DND-41 (cell line): ENCODE measurements around the gene MICAL3.

Experiments used
- ATAC-seq: fragments of 200-7000 bp; cut with Tn5 transposase; 3 replicates; pipeline ENCODE4 v1.9.1; 2021; ENCODE audit warnings: low read depth; ENCODE audit not compliant: insufficient read depth
- DNase-seq: peaks from one replicate; pipeline ENCODE4 v3.0.0-alpha.2; 2020
- H2AFZ ChIP-seq: 2 replicates; pipeline ENCODE4 v1.6.0; 2012; ENCODE audit warnings: low read depth, low read length
- H3K27ac ChIP-seq: 2 replicates; pipeline ENCODE4 v1.5.1; 2012; ENCODE audit warnings: low read length, inconsistent platforms
- H3K27me3 ChIP-seq: fragments of 200-600 bp; sonication (generic); 2 replicates; pipeline ENCODE4 v1.6.0; 2012; ENCODE audit warnings: low read length, mild to moderate bottlenecking, inconsistent platforms; ENCODE audit not compliant: insufficient read depth, poor library complexity
- H3K36me3 ChIP-seq: 2 replicates; pipeline ENCODE4 v1.5.1; 2012; ENCODE audit warnings: low read length, inconsistent platforms; ENCODE audit not compliant: insufficient read depth
- H3K4me1 ChIP-seq: 2 replicates; pipeline ENCODE4 v1.5.1; 2012; ENCODE audit warnings: mild to moderate bottlenecking, low read length; ENCODE audit not compliant: insufficient read depth
- H3K4me2 ChIP-seq: 2 replicates; pipeline ENCODE4 v1.6.0; 2012; ENCODE audit warnings: mild to moderate bottlenecking, moderate library complexity, low read length, inconsistent platforms; ENCODE audit not compliant: insufficient read depth
- H3K4me3 ChIP-seq, 2 experiments: fragments of 200-600 bp in 1 of 2; shearing (Covaris generic) in 1 of 2; 2 replicates each; pipeline ENCODE4 v1.5.1; 2012 to 2016; ENCODE audit warnings: inconsistent platforms in 2 of 2, low read length in 2 of 2, mild to moderate bottlenecking in 2 of 2, low read depth in 1 of 2, moderate library complexity in 1 of 2
- H3K79me2 ChIP-seq: 2 replicates; pipeline ENCODE4 v1.6.0; 2012; ENCODE audit warnings: low read length, inconsistent platforms; ENCODE audit not compliant: insufficient read depth
- H3K9ac ChIP-seq: 2 replicates; pipeline ENCODE4 v1.6.0; 2012; ENCODE audit warnings: low read depth, mild to moderate bottlenecking, inconsistent platforms, low read length, moderate library complexity
- H3K9me3 ChIP-seq: 2 replicates; pipeline ENCODE4 v1.5.1; 2012; ENCODE audit warnings: low read length, moderate library complexity, mild to moderate bottlenecking, inconsistent platforms; ENCODE audit not compliant: insufficient read depth, severe bottlenecking
- H4K20me1 ChIP-seq: 2 replicates; pipeline ENCODE4 v1.6.0; 2012; ENCODE audit warnings: low read length; ENCODE audit not compliant: insufficient read depth
- EZH2 ChIP-seq: IDR thresholded peaks from 3 replicates; pipeline ENCODE4 v1.6.1; 2012; ENCODE audit warnings: borderline replicate concordance, low read depth, mild to moderate bottlenecking, moderate library complexity, low read length, inconsistent platforms; ENCODE audit not compliant: severe bottlenecking
- TF ChIP-seq, protein P1 (sequence below): IDR thresholded peaks from 2 replicates; pipeline ENCODE4 v1.5.1; 2012; ENCODE audit warnings: borderline replicate concordance, low read length, moderate library complexity, mild to moderate bottlenecking; ENCODE audit not compliant: poor library complexity, severe bottlenecking; ENCODE audit errors: extremely low read depth

MICAL3 gene

DNA sequence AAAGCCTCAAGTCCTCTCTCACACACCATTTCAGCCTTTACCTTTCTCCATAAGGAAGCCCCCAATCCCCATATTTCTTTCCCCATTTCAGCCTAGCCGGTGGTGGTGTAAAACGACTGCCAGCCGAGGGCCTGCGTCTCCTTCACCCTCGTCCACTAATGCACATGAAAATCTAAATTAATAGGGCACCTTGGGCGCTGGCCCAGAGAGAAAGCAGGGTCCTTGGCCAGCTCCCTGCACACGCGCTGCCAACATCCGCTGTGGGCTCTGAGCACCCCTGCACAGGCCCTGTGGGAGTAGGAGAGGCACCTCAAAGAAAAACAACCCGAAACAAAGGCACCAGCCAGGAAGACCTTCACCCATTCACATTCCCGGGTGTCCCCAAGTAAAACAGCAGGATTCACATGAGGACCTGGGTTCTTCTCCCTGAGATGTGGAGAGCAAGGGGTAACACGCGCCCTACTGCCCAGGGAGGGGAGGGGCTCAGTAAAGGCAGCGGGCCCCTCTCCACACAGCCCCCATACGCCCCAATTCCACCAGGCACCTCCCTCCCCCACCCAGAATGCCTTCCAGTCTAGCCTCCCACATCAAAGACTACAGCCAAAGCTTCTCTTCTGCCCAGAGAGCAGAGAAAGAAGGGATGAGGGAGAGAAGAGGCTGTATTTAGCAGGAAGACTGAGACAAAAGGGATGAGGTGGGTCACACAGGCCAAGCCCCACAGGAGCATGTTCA lies 79.0 kb downstream of the MICAL3 start:
- H3K27me3 ChIP-seq, result no peaks in the 10 kb centered on the region
- H3K9me3 ChIP-seq, result no peaks in the 10 kb centered on the region
- H3K4me1 ChIP-seq, result no peaks in the 10 kb centered on the region
- TF ChIP-seq EZH2, result no peak
- TF ChIP-seq, protein P1, sequence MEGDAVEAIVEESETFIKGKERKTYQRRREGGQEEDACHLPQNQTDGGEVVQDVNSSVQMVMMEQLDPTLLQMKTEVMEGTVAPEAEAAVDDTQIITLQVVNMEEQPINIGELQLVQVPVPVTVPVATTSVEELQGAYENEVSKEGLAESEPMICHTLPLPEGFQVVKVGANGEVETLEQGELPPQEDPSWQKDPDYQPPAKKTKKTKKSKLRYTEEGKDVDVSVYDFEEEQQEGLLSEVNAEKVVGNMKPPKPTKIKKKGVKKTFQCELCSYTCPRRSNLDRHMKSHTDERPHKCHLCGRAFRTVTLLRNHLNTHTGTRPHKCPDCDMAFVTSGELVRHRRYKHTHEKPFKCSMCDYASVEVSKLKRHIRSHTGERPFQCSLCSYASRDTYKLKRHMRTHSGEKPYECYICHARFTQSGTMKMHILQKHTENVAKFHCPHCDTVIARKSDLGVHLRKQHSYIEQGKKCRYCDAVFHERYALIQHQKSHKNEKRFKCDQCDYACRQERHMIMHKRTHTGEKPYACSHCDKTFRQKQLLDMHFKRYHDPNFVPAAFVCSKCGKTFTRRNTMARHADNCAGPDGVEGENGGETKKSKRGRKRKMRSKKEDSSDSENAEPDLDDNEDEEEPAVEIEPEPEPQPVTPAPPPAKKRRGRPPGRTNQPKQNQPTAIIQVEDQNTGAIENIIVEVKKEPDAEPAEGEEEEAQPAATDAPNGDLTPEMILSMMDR, result no peak
- DNase-seq, result no peak
- H3K79me2 ChIP-seq, result peaks cover 83% of the 10 kb centered on the region
- no peak overlapping the region for H3K27ac ChIP-seq
- no peak overlapping the region for H2AFZ ChIP-seq
- H3K4me3 ChIP-seq, result no peak overlapping the region
- H4K20me1 ChIP-seq, result peaks cover 74% of the 10 kb centered on the region
- no peaks in the 10 kb centered on the region for H3K36me3 ChIP-seq
- no peak overlapping the region for H3K4me2 ChIP-seq
- no peak overlapping the region for H3K9ac ChIP-seq
- no peak for ATAC-seq

DNA sequence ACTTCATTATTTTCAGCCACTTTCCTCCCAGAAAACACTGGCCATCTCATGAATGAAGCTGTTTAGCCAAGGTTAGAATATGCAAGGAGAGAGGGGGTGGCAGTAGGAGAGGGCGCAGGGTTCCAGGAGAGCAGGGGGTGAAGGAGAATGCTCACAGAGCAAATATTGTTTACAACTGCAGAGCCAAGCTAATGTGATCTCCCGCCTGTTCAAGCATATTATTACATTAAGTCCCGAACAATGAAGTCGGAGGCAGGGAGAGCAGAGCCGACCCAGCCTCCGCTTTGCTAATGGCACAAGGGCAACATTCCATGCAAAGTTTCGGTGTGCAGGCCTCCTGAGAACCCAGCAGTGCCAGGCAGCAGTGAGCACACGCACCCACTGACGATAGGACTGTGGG lies 80.1 kb downstream of the MICAL3 start:
- H3K4me3 ChIP-seq, result no peak overlapping the region
- H3K9me3 ChIP-seq, result no peaks in the 10 kb centered on the region
- H3K9ac ChIP-seq, result no peak overlapping the region
- H3K27ac ChIP-seq, result no peak overlapping the region
- H3K36me3 ChIP-seq, result no peaks in the 10 kb centered on the region
- H2AFZ ChIP-seq, result no peak overlapping the region
- peaks cover 82% of the 10 kb centered on the region for H4K20me1 ChIP-seq
- no peaks in the 10 kb centered on the region for H3K4me1 ChIP-seq
- peaks cover 83% of the 10 kb centered on the region for H3K79me2 ChIP-seq
- H3K4me2 ChIP-seq, result no peak overlapping the region
- TF ChIP-seq, protein P1, result no peak
- no peak for TF ChIP-seq EZH2
- DNase-seq (no peak), ATAC-seq (no peak)
- no peaks in the 10 kb centered on the region for H3K27me3 ChIP-seq

DNA sequence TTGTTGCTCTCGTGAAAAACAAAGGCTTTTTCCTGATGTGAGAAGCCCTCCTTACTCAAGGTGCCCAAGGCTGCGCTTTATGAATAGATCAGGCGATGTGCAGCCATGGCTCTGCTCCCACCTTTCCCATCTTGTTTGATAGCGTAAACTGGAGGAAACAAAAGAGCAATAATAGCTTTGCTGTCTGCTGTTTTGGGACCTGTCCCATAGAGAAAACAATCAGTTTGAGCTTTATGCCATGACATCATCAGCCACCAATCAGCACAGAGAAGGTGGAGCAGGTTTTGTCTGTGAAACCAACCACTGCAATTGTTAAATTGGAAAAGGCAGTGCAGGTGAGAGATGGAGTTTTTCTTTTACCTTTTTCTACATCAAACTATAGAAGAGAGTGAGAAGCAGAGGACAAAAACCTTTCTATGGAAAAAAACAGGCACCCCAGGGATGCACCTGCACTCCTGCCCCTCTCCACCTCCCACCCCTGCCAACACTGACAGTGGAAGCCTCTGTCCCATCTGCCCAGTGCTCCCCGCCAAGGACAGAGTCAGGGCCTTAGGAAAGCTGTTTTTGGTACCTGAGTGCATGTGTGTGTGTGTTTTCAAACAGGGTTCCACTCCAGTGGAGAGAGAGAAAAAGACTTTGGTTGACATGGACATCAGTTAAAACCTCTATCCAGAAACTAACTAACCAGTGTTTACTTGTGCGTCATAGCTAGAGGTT lies 80.7 kb downstream of the MICAL3 start:
- Histone ChIP-seq H3K36me3 (no peaks in the 10 kb centered on the region), H3K9me3 (no peaks in the 10 kb centered on the region), H3K79me2 (peaks cover 80% of the 10 kb centered on the region), H3K9ac (no peak overlapping the region), H3K4me1 (no peaks in the 10 kb centered on the region), H2AFZ (no peak overlapping the region), H3K4me3 (no peak overlapping the region), H3K4me2 (no peak overlapping the region), H3K27me3 (no peaks in the 10 kb centered on the region), H4K20me1 (peaks cover 84% of the 10 kb centered on the region), H3K27ac (no peak overlapping the region)
- ATAC-seq (no peak), DNase-seq (no peak)
- no peak for TF ChIP-seq EZH2
- TF ChIP-seq, protein P1, result no peak
